Ectodermal cell (in vitro differentiated cells): ENCODE results near the gene OCSTAMP.

Source experiments
- H3K27ac ChIP-seq: 2 replicates; pipeline ENCODE4 v1.7.0; 2013; ENCODE audit warnings: mild to moderate bottlenecking, low read depth, low read length; ENCODE audit not compliant: insufficient read depth, poor library complexity, severe bottlenecking
- H3K27me3 ChIP-seq: 2 replicates; pipeline ENCODE4 v1.7.0; 2013; ENCODE audit warnings: mild to moderate bottlenecking, low read length; ENCODE audit not compliant: insufficient read depth, control insufficient read depth, poor library complexity, severe bottlenecking
- H3K36me3 ChIP-seq: one replicate; pipeline ENCODE4 v1.7.0; 2013; ENCODE audit warnings: low read length; ENCODE audit not compliant: control insufficient read depth, insufficient read depth
- H3K4me1 ChIP-seq: one replicate; pipeline ENCODE4 v1.7.0; 2013; ENCODE audit warnings: low read length; ENCODE audit not compliant: control insufficient read depth, insufficient read depth
- H3K4me3 ChIP-seq: 2 replicates; pipeline ENCODE4 v1.7.0; 2013; ENCODE audit warnings: low read depth, low read length, control low read depth; ENCODE audit not compliant: insufficient read depth
- H3K9me3 ChIP-seq: 2 replicates; pipeline ENCODE4 v1.7.0; 2013; ENCODE audit warnings: mild to moderate bottlenecking, low read length, moderate library complexity; ENCODE audit not compliant: control insufficient read depth
- WGBS, 2 experiments: methylation state at CpG; one replicate each; pipeline ENCODE4 v1.1.7; 2013; ENCODE audit warnings: missing lambda C conversion rate in 2 of 2; 5-methylcytosine and 5-hydroxymethylcytosine counted together

OCSTAMP gene

GRCh38 chr20:46554828-46555227 is 4.4 kb upstream of the OCSTAMP start:
- Histone ChIP-seq H3K9me3 (no peaks in the 10 kb centered on the region), H3K4me1 (peaks cover 20% of the 10 kb centered on the region), H3K27ac (no peak overlapping the region), H3K4me3 (no peak overlapping the region), H3K36me3 (no peaks in the 10 kb centered on the region), H3K27me3 (no peaks in the 10 kb centered on the region)
- 48 to 61% methylated on average over 3 of the region's 3 CpGs for WGBS, 2 experiments

DNA sequence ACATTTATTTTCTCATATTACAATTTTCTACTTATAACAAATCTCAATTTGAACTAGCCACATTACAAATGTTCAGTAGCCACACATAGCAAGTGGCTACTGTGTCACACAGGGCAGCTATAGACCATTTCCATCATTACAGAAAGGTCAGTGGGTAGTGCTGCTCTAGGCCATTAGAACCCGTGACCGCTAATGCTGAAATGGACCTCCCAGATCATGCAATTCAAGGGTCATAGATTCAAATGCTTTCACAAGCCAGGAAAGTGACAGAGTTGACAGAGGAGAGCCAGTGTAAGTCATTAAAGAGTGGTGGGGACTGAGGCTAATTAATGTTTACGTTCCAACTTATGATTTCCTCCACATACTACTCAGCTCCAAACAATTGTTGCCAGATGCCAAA is 3.5 kb upstream of the OCSTAMP start:
- peaks cover 17% of the 10 kb centered on the region for H3K4me1 ChIP-seq
- 99% methylated on average over 3 of the region's 3 CpGs for WGBS, 2 experiments
- H3K27ac ChIP-seq = no peak overlapping the region
- H3K27me3 ChIP-seq = no peaks in the 10 kb centered on the region
- H3K36me3 ChIP-seq = no peaks in the 10 kb centered on the region
- no peak overlapping the region for H3K4me3 ChIP-seq
- H3K9me3 ChIP-seq = no peaks in the 10 kb centered on the region

DNA sequence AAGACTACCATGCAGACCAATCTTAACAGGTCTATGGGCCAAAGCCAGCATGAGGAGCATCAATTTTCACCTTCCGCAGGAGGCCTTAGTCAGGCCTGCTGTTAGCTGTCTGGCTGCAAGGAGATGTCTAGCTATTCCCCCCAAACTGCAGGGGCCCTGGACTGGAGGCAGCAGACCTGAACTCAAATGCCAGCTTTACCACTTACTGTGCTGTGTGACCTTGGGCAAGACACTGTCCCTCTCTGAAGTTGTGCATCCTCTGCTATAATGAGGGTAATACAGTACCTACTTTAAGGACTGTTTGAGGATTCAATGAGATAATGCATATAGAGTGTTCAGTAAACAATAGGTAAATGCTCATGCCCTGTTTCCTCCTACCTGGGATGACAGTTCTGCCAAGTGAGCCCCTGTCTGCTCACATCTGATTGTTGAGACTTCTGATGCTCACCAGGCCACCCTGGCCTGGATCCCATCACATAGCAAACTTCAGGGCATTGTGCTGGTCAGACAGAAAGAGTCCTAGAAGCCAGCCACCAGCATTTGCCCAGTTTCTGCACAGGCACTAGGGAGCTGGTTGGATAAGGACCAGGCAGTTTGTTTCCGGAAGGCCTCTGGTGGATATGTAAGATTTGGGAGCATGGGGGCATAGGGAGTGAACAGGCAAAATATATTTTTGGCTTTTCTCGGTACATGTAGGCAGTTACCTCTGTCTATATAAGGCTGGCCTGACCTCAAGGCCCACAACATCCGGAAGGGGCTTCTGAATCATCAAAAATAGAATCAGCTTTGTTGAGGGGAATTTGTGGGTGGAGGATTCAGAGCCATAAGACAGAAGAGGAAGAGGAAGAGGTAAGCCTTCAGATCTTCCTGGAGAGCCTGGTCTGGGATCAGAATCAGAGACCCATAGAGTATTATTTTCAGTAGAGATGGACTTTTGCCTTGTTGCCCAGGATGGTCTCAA is 2.3 kb upstream of the OCSTAMP start:
- 89 to 92% methylated on average over 4 of the region's 4 CpGs for whole genome bisulfite sequencing, 2 experiments
- H3K9me3 ChIP-seq = no peaks in the 10 kb centered on the region
- H3K36me3 ChIP-seq = no peaks in the 10 kb centered on the region
- no peak overlapping the region for H3K4me3 ChIP-seq
- no peaks in the 10 kb centered on the region for H3K27me3 ChIP-seq
- H3K27ac ChIP-seq = peak overlapping the region; percentile 58
- H3K4me1 ChIP-seq = peaks cover 12% of the 10 kb centered on the region

GRCh38 chr20:46551522-46552381 is 1.3 kb upstream of the OCSTAMP start:
- Histone ChIP-seq H3K36me3 (no peaks in the 10 kb centered on the region), H3K27ac (peak overlapping the region; percentile 58), H3K9me3 (no peaks in the 10 kb centered on the region), H3K27me3 (no peaks in the 10 kb centered on the region), H3K4me1 (peaks cover 12% of the 10 kb centered on the region), H3K4me3 (no peak overlapping the region)
- 57 to 64% methylated on average over 12 of the region's 12 CpGs for WGBS, 2 experiments

DNA sequence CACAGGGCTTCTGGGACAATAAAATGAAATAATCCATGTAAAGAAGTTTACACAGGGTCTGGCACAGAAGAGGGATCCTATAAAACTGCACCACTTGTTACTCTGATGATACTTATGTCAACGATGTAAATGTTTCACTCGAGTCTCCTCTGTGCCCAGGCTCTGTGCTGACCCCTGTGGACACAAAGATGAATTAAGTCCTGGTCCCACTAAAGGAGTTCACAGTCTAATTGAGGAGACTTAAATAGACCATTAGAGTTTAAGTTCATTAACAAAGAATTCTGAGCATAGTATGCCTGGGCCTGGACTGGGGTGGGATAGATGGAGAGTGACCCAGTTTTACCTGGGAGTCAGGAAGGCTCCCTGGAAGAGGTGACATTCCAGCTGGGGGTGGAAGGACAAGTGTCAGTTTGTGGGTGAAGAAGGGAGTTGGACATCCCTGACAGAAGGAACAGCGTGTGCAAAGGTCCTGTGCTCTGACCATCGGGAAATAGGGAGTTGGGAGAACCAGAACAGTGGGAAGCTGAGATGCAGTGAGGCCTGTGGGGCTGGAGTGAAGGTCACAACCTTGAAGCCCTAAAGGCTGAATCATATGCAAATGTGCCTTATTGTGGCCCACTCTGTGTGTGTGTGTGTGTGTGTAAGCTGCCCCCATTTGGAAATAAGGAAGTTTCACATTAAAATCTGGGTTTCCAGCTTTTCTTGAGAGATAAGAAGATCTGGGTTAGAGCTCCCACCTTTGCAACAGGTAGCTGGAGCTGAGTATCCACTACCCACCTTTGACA is 1.1 kb downstream of the OCSTAMP start:
- H3K36me3 ChIP-seq = no peaks in the 10 kb centered on the region
- peaks cover 8% of the 10 kb centered on the region for H3K4me1 ChIP-seq
- H3K9me3 ChIP-seq = no peaks in the 10 kb centered on the region
- WGBS, 2 experiments = 92% methylated on average over 4 of the region's 4 CpGs
- no peaks in the 10 kb centered on the region for H3K27me3 ChIP-seq
- no peak overlapping the region for H3K4me3 ChIP-seq
- H3K27ac ChIP-seq = no peak overlapping the region

GRCh38 chr20:46548688-46549087 is 1.8 kb downstream of the OCSTAMP start:
- 89 to 95% methylated on average over 5 of the region's 5 CpGs for WGBS, 2 experiments

DNA sequence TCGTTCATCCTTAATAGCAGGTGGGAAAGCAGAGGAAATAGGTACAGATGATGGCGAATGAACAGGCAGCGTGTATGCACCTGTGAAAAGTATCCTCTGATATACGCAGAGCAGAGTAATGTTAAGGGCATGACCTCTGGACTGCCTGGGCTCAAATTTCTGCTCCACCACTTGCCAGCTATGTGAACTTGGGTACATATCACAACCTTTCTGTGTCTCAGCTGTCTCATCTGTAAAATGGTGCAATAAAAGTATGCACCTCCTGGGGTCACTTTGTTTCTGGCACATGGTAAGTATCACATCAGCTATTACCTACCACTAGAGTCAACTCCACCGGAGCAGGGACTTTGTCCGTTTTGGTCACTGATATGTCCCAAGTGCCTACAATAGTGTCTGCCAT is 2.5 kb downstream of the OCSTAMP start:
- Histone ChIP-seq H3K4me3 (no peak overlapping the region), H3K27me3 (no peaks in the 10 kb centered on the region), H3K9me3 (no peaks in the 10 kb centered on the region), H3K27ac (no peak overlapping the region), H3K36me3 (no peaks in the 10 kb centered on the region), H3K4me1 (peaks cover 8% of the 10 kb centered on the region)
- 92 to 96% methylated on average over 6 of the region's 6 CpGs for WGBS, 2 experiments

More at GRCh38 chr20:46548688-46549087, 1.8 kb downstream of the OCSTAMP start:
- Histone ChIP-seq H3K4me3 (no peak overlapping the region), H3K36me3 (no peaks in the 10 kb centered on the region), H3K27me3 (no peaks in the 10 kb centered on the region), H3K9me3 (no peaks in the 10 kb centered on the region), H3K27ac (no peak overlapping the region), H3K4me1 (peaks cover 8% of the 10 kb centered on the region)

- Histone ChIP-seq H3K4me3 (no peak overlapping the region), H3K36me3 (no peaks in the 10 kb centered on the region), H3K27me3 (no peaks in the 10 kb centered on the region), H3K9me3 (no peaks in the 10 kb centered on the region), H3K27ac (no peak overlapping the region), H3K4me1 (peaks cover 3% of the 10 kb centered on the region)
- WGBS, 2 experiments = 93 to 94% methylated on average over 6 of the region's 6 CpGs
These were observed 3.5 kb downstream of the OCSTAMP start for GRCh38 chr20:46546936-46547335.

GRCh38 chr20:46546298-46546697 is 4.2 kb downstream of the OCSTAMP start:
- 93 to 96% methylated on average over 3 of the region's 3 CpGs for WGBS, 2 experiments
- Histone ChIP-seq H3K27me3 (no peaks in the 10 kb centered on the region), H3K36me3 (no peaks in the 10 kb centered on the region), H3K9me3 (no peaks in the 10 kb centered on the region), H3K4me1 (no peaks in the 10 kb centered on the region), H3K27ac (no peak overlapping the region), H3K4me3 (no peak overlapping the region)
